ENCODE results near the gene ABCC5.

ABCC5 gene

GRCh38 chr3:183913580-183913920 is 104.1 kb downstream of the ABCC5 start:
- TF ChIP-seq CTCF (IDR thresholded peaks at IDR 0.05; ENCODE audit: control extremely low read depth, extremely low read depth, low read depth, missing control alignments), result no peak
- no peak for DNase-seq (ENCODE audit: extremely low spot score)
- POLR2A ChIA-PET, result no interaction called here
- CTCF ChIA-PET, result interaction anchor here (3.4 kb wide), 1 partner anchor 17 kb away, joined by 20 read pairs; no protein-coding TSS in a partner anchor

- POLR2A ChIA-PET, result no interaction called here
- CTCF ChIA-PET, result interaction anchor here (3.4 kb wide), 1 partner anchor 17 kb away, joined by 20 read pairs; no protein-coding TSS in a partner anchor
- DNase-seq (ENCODE audit: extremely low spot score), result no peak
- no peak for TF ChIP-seq CTCF (IDR thresholded peaks at IDR 0.05; ENCODE audit: control extremely low read depth, extremely low read depth, low read depth, missing control alignments)
Measured at GRCh38 chr3:183912895-183913579, 104.6 kb downstream of the ABCC5 start.

GRCh38 chr3:183911763-183912506 is 105.7 kb downstream of the ABCC5 start:
- POLR2A ChIA-PET, result no interaction called here
- TF ChIP-seq CTCF (IDR thresholded peaks at IDR 0.05; ENCODE audit: control extremely low read depth, extremely low read depth, low read depth, missing control alignments), result no peak
- CTCF ChIA-PET, result interaction anchor here (0.6 to 2.1 kb wide), 3 partner anchors 11 to 69 kb away, joined by 3 to 6 read pairs (median 3); no protein-coding TSS in a partner anchor
- DNase-seq (ENCODE audit: extremely low spot score), result no peak

- no peak for DNase-seq (ENCODE audit: extremely low spot score)
- TF ChIP-seq CTCF (IDR thresholded peaks at IDR 0.05; ENCODE audit: control extremely low read depth, extremely low read depth, low read depth, missing control alignments), result no peak
- CTCF ChIA-PET, result interaction anchor here (1.2 to 2.1 kb wide), 6 partner anchors 8 to 107 kb away, joined by 3 to 6 read pairs (median 4); partner anchors contain the start of gene ABCC5
- POLR2A ChIA-PET, result no interaction called here
Measured at GRCh38 chr3:183911087-183911486, 106.6 kb downstream of the ABCC5 start.

- DNase-seq (ENCODE audit: extremely low spot score), result no peak
- ChIA-PET CTCF (no interaction called here), POLR2A (no interaction called here)
- TF ChIP-seq CTCF (IDR thresholded peaks at IDR 0.05; ENCODE audit: control extremely low read depth, extremely low read depth, low read depth, missing control alignments), result no peak
Measured at GRCh38 chr3:183909030-183909600, 108.6 kb downstream of the ABCC5 start.

- ChIA-PET CTCF (interaction anchor here (0.9 to 4.7 kb wide), 3 partner anchors 11 to 421 kb away, joined by 3 to 42 read pairs (median 3); partner anchors contain the start of gene ABCC5), POLR2A (interaction anchor here (0.7 kb wide), 1 partner anchor 226 kb away, joined by 3 read pairs; no protein-coding TSS in a partner anchor)
- no peak for TF ChIP-seq CTCF (IDR thresholded peaks at IDR 0.05; ENCODE audit: control extremely low read depth, extremely low read depth, low read depth, missing control alignments)
- DNase-seq (ENCODE audit: extremely low spot score), result no peak
Measured at GRCh38 chr3:183907911-183908331, 109.8 kb downstream of the ABCC5 start.
